Germinal center (tissue), 1 donor: ENCODE data around the gene CUL4A.

ENCODE experiments used
- DNase-seq: peaks from one replicate; pipeline ENCODE4 v3.0.0; 2012; ENCODE audit warnings: mixed read lengths, low spot score

The CUL4A gene

GRCh38 chr13:113179374-113180230, 29.8 kb upstream of the CUL4A start:
- no peak for DNase-seq

- DNase-seq, result no peak
These were observed 27.4 kb upstream of the CUL4A start for GRCh38 chr13:113182046-113182445.

DNA sequence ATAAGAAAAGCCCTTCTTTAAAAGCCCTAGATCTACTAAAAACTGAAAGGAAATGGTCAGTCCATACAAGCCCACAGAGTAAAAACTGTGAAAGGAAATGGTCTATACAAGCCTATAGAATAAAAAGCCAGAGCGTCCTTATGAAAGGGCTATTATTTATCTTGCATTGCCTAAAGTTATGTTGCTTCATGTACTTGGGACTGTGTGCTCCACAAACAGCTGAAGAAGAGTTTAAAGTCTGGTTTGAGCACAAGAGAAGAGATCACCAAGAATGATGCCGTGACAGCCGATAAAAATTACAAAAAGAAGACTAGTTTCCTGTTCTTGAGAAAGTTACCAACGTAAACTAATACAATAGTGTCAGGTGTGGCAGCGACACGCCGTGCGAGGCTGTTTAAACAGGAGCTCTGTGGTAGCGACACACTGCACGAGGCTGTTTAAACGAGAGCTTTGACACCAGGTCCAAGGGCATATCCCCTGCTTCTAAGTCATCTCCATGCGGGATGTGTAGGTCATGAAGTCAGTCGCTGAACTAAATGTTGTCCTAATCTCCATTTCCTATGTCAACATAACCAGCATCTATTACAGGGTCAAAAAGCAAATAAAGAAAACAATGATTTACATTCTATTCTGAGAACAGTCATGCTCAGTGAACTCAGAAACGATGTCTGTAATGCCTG, 25.8 kb upstream of the CUL4A start:
- DNase-seq, result no peak

DNA sequence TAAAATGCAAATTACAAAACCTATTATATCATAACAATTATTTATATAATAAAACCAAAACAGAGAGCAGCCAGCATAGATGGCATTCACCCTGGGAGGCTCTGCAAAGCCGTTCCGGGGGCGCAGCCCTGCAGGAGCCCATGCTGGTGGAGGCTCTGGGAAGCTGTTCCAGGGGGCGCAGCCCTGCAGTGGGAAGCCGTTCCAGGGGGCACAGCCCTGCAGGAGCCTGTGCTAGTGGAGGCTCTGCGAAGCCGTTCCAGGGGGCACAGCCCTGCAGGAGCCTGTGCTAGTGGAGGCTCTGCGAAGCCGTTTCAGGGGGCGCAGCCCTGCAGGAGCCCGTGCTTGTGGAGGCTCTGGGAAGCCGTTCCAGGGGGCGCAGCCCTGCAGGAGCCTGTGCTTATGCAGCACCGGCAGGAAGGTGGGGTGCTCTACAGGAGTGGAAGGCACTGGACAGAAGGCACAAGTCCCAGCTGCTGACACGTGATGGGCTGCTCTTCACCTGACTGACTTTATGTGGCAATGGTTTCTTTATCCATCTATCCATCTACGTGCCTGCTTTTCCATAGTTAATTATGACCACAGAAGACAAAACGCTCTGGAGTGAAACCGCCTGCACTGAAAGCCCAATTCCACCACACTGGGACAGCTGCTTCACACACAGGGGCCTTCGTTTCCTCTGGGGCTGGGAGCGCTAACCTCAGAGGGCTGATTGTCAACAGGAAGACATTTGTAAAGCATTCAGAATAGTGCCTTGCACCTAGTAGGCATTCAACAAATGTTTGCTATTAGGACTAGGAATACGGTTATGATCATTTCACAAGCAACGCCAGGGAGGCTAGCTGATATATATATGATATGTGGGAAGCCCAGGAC, 24.6 kb upstream of the CUL4A start:
- no peak for DNase-seq

GRCh38 chr13:113186061-113186900, 23.1 kb upstream of the CUL4A start:
- no peak for DNase-seq

DNA sequence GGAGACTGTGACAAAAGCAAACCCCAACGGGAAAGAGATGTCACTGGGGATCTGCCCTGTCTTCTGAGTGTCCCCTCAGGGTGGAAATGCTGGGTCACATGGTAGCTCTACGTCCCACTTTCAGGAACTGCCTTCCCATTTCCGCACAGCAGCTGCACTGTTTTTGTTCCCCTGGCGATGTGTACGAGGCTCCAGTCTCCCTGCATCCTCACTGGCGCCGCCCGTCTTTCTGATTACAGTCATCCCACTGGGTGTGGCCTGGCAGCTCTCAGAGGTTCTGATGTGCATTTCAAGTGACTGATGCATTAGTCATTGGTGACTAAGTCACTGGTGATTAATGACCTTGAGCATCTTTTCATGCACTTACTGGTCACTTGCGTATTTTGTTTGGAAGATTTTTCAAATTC, 22.1 kb upstream of the CUL4A start:
- no peak for DNase-seq

DNA sequence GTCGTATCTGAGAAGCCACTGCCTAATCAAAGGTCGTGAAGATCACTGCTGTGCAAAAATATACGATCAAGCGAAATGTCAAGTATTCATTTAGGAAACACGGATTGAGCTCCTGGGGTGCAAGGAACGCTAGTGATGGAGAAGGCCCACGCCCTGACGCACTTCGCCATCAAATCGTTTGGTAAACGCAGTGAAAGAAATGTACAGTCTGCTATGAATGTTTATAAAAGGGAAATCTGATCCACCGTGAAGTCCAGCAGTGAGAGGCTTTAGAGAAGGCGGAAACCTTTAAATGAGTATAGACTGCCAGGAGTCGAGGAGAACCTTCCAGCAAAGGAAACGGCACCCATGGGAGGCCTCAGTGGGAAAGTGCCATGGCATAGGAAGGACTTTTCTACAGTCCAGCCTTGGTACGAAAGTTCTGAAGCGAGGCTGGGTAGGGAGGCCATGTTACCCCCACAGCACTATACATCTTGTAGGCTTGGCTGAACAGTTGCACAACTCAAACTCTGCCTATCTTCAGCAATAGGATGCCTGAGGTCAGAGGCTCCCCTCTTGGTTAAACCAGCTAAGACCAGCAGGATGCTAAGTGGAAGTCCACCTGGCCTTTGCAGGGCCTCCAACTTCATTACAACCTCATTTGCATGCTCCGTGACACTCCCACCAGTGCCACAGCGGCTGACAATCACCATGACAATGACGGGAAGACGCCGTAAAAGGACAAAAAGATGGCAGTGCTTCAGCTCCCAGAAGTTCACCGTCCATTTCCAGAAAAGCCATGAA, 21.3 kb upstream of the CUL4A start:
- DNase-seq, result no peak

GRCh38 chr13:113190181-113190580, 19.2 kb upstream of the CUL4A start:
- no peak for DNase-seq

DNA sequence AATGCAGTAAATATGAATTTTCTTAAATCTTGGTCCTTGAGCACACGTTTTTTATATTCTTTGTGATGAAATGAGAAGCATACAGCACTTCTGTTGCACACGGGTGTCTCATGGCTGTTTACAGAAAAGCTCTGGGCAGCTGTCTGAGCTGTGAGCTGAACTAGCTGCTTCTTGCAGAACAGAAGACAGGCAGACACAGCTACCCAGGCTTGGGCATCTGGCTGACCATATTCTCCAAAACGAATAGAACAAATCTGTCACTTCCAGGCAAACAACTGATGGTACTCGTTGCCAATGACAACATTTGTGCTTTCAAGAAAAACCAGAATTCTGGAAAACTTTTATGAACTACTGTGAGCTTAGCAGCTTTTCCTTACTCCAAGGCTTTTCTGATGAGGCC, 17.1 kb upstream of the CUL4A start:
- DNase-seq, result no peak

DNA sequence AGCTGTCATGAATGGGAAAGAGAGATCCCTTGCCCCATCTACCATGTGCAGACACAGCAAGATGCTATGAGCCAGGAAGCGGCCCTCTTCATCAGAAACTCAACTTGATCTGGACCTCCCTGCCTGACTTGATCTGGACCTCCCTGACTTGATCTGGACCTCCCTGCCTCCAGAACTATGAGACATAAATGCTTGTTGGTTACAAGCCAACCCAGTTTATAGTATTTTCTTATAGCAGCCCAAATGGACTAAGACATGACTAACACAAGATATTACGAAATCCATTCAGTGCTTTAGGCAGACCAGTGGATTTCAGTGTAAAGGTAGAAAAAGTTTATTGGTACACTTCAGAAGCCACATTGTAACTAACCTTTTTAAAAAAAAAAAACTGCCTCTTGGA, 16.5 kb upstream of the CUL4A start:
- DNase-seq, result no peak

GRCh38 chr13:113195360-113195759, 14.1 kb upstream of the CUL4A start:
- no peak for DNase-seq

DNA sequence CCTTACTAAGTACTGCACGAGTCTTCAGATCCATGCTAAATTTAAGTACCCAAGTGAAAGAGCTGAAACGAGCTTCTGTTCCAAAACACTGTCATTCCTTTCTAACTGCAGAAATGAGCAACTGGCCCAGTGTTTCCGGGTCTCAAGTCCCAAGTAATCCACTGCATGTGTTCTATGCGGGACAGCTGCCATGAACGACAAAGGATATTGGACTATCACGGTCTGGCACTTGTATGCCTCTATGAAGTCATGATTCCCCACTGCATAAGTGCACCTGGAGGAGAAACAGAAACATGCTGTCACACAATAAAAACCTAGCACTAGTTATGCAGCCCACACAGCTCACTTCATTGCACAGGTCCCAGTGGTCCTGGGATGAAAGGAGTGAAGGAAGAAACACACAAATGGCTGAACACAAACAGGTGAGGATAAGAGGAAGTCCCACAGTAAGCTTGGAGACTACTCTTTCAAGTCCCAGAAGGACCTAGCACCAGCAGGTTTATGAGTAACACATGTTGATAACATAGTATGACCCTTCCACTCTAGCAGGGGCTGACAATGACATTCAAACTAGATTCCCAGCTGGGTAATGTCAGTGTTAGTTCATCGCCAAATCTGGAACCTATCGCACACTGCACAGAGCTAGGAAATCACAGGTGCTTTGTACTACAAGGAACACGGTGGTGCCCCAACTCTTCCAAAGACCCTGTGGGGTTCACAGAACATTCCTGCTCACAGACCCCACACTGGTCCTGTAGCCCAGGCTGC, 12.3 kb upstream of the CUL4A start:
- DNase-seq, result no peak

GRCh38 chr13:113201815-113202214, 7.6 kb upstream of the CUL4A start:
- no peak for DNase-seq

GRCh38 chr13:113202912-113203311, 6.5 kb upstream of the CUL4A start:
- DNase-seq, result no peak

DNA sequence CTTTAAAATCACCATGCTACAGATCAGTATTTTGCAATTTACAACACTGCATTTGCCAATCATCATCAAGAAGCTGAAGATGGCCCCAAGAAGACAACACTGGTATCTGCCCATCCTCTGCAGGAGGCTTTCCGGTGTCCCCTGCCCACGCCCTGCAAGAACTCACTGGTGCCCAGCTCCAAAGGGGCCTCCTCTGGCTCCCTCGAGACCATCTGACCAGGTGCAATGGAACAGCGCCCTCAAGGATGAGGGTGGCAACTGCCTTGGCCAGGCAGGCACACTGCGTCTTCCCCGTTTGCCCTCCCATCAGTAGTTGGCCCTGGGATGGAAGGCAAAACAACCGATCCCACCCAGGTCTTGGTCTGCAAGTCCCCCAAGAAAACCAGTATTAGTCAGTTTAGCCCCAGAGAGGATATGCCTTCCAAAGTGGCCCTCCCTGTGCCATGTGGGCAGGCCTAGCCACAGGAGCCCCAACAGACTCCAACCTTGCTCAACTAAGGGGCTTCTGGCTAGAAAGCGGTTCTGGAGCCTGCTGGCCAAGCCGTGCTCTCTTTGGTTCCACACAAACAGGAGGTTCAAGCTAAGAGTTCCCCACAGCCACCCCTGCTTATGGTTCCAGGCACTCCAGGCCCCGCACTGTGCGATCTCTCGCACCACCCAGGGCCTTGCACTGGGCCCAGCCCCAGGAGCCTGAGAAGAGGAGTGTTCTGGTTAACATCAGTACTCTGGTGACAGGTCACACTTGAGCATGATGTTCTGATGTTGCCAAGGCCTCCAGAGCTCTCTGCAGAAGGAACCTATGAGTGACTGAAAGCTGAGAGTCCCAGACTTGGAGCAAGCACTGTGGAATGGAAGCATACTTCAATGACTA, 5.7 kb upstream of the CUL4A start:
- no peak for DNase-seq

- no peak for DNase-seq
These were observed 5.1 kb upstream of the CUL4A start for GRCh38 chr13:113204378-113204734.

GRCh38 chr13:113205428-113205931, 3.9 kb upstream of the CUL4A start:
- no peak for DNase-seq

DNA sequence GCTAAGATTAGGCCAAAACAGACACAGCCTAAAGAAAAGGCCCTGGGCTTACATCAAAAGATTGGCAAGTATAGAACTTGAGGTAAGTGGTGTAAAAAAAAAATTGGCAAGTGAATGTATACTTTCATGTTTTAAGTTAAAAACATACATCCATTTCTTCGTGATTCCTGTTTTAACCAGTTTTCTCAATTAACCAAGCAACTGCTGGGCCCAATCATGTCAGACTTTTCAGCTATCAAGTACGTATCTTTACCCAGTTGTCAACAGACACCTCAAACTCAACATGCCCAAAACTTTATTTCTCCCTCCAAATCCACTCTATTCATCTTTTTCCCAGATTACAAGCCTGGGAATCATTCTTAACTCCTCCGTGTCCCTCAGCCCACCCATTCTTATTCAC, 2.0 kb upstream of the CUL4A start:
- DNase-seq, result no peak

GRCh38 chr13:113207890-113208420, 1.5 kb upstream of the CUL4A start:
- peak; percentile 15 for DNase-seq
